Lung (tissue), 12 donors: ENCODE measurements around the gene GTPBP3. TPM values are rescaled to one million over a fixed set of nuclear protein-coding genes. Genes with fewer than 3 reads are reported as not detected.
A peak's percentile ranks its signal among the peaks of the same experiment; 100 is the strongest.

Experiments
- ATAC-seq: fragments of 200-7000 bp; cut with Tn5 transposase; one replicate; pipeline ENCODE4 v1.9.1; 2020; ENCODE audit warnings: moderate number of reproducible peaks; ENCODE audit not compliant: insufficient read depth, low FRiP score
- DNase-seq, 3 donors: peaks; one replicate each; pipeline ENCODE4 v3.0.0-alpha.2; 2013 to 2017
- H3K27ac ChIP-seq, 2 donors: one replicate each; pipeline ENCODE4 v1.5.1; 2013; ENCODE audit warnings: mild to moderate bottlenecking in 2 of 2, moderate library complexity in 2 of 2, control low read depth in 1 of 2, inconsistent platforms in 1 of 2, low read depth in 1 of 2, low read length in 1 of 2
- H3K27me3 ChIP-seq, 3 donors: one replicate each; pipeline ENCODE4 v1.5.1; 2013; ENCODE audit warnings: low read length in 2 of 3; ENCODE audit not compliant: control insufficient read depth in 3 of 3, insufficient read depth in 3 of 3
- H3K36me3 ChIP-seq, 4 donors: one replicate each; pipeline ENCODE4 v1.5.1; 2013; ENCODE audit warnings: low read length in 4 of 4, mild to moderate bottlenecking in 1 of 4, moderate library complexity in 1 of 4; ENCODE audit not compliant: control insufficient read depth in 4 of 4, insufficient read depth in 4 of 4
- H3K4me1 ChIP-seq, 5 donors: one replicate each; pipeline ENCODE4 v1.5.1; 2013; ENCODE audit warnings: low read length in 5 of 5, mild to moderate bottlenecking in 2 of 5, moderate library complexity in 1 of 5; ENCODE audit not compliant: control insufficient read depth in 5 of 5, insufficient read depth in 5 of 5
- H3K4me3 ChIP-seq: one replicate; pipeline ENCODE4 v1.5.1; 2013; ENCODE audit warnings: mild to moderate bottlenecking, control low read depth, moderate library complexity
- H3K9ac ChIP-seq, 2 donors: one replicate each; pipeline ENCODE4 v1.5.1; 2013; ENCODE audit warnings: low read length in 2 of 2, control low read depth in 1 of 2; ENCODE audit not compliant: insufficient read depth in 1 of 2
- H3K9me3 ChIP-seq, 4 donors: one replicate each; pipeline ENCODE4 v1.5.1; 2013; ENCODE audit warnings: low read length in 3 of 4, mild to moderate bottlenecking in 1 of 4, moderate library complexity in 1 of 4; ENCODE audit not compliant: control insufficient read depth in 4 of 4, insufficient read depth in 3 of 4
- CTCF ChIP-seq: IDR thresholded peaks from 2 replicates; pipeline ENCODE4 v1.5.1; 2012; ENCODE audit warnings: mild to moderate bottlenecking; ENCODE audit errors: control extremely low read depth, extremely low read depth
- WGBS, 2 donors: extraction: QIAGEN DNeasy Blood & Tissue Kit; methylation state at CpG; one replicate each; pipeline ENCODE4 v1.1.7; 2013; 5-methylcytosine and 5-hydroxymethylcytosine counted together
- polyA plus RNA-seq, 2 donors: library from polyadenylated mRNA; stranded (reverse); fragments of 200-250 nt; gene quantifications; one replicate each; pipeline ENCODE4 v1.2.1, GENCODE V29; 2013
- total RNA-seq, 2 donors: library from RNA; depleted of rRNA in 1 of 2; stranded (reverse); fragments of >200 nt in 1 of 2; gene quantifications; one replicate each; pipeline ENCODE4 v1.2.1, GENCODE V29; 2014 to 2021
- donor health status: control.
- donor health status: control.
- donor health status: Bipolar disorder and iron deficiency.
- donor health status: healthy.
- donor health status: DM: yes; HTN: yes; CAD: no.

GTPBP3 gene
- total and polyA plus RNA-seq, 4 donors: 13.3 to 24.1 (median 18.2) TPM

- peaks cover 0 to 14% (median 4%) of the 10 kb centered on the region in 5 donors for H3K4me1 ChIP-seq
- TF ChIP-seq CTCF: no peak
- no peaks in the 10 kb centered on the region for H3K27me3 ChIP-seq
- H3K9ac ChIP-seq: no peak overlapping the region
- H3K36me3 ChIP-seq: no peaks in the 10 kb centered on the region
- H3K27ac ChIP-seq: peak overlapping the region in 1 of 2 donors; percentile 35
- H3K9me3 ChIP-seq: peaks cover 0 to 1% (median 0%) of the 10 kb centered on the region in 4 donors
- 40 to 47% methylated on average over 13 of the region's 13 CpGs for WGBS, 2 donors
- ATAC-seq: no peak
- H3K4me3 ChIP-seq: no peak overlapping the region
- no peak for DNase-seq
Measured at GRCh38 chr19:17378271-17378670, 40.9 kb downstream of the GTPBP3 start.

DNA sequence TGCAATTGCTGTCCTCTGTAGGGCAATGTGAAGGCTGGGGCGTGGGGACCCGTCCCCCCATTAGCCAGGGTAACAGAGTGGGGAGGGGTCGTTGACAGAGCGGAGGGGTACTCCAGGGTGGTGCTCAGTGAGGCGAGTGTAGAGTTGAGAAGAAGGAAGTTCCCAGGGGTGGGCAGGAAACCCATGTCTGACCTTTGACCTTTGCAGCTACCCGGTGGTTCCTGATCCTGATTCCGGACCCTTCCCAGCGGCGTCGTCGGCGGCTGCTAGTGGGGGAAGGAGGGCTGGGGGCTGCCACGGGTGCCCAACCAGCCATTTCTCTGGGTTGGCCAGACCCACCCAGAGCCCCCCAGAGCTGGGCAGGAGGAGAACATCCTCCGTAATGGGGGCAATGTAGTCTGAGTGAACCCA, 41.9 kb downstream of the GTPBP3 start:
- H3K36me3 ChIP-seq: no peaks in the 10 kb centered on the region
- no peak overlapping the region for H3K9ac ChIP-seq
- H3K27me3 ChIP-seq: no peaks in the 10 kb centered on the region
- peaks cover 0 to 14% (median 4%) of the 10 kb centered on the region in 5 donors for H3K4me1 ChIP-seq
- peak; percentile 58 to 80 (median 72) for DNase-seq
- no peak overlapping the region for H3K4me3 ChIP-seq
- 23 to 29% methylated on average over 14 of the region's 14 CpGs for WGBS, 2 donors
- ATAC-seq: no peak
- H3K9me3 ChIP-seq: peaks cover 0 to 1% (median 0%) of the 10 kb centered on the region in 4 donors
- no peak for TF ChIP-seq CTCF
- peak overlapping the region in 1 of 2 donors; percentile 2 for H3K27ac ChIP-seq

GRCh38 chr19:17380426-17381138, 43.2 kb downstream of the GTPBP3 start:
- Histone ChIP-seq H3K9ac (no peak overlapping the region), H3K9me3 (peaks cover 0 to 1% (median 0%) of the 10 kb centered on the region in 4 donors), H3K27ac (no peak overlapping the region), H3K36me3 (no peaks in the 10 kb centered on the region), H3K4me3 (no peak overlapping the region), H3K27me3 (no peaks in the 10 kb centered on the region), H3K4me1 (peaks cover 0 to 14% (median 4%) of the 10 kb centered on the region in 5 donors)
- ATAC-seq: no peak
- 95 to 97% methylated on average over 5 of the region's 5 CpGs for WGBS, 2 donors
- no peak for DNase-seq
- no peak for TF ChIP-seq CTCF
